Astrocyte (in vitro differentiated cells and primary cell): ENCODE results near the gene CLMP.

Experiments used
- EZH2 ChIP-seq: IDR thresholded peaks from 2 replicates; pipeline ENCODE4 v1.6.1; 2012; ENCODE audit warnings: mild to moderate bottlenecking, low read length, inconsistent platforms; ENCODE audit not compliant: insufficient read depth
- TF ChIP-seq, protein P1 (sequence below): IDR thresholded peaks from 2 replicates; pipeline ENCODE4 v1.5.1; 2011; ENCODE audit warnings: low read depth, mild to moderate bottlenecking, inconsistent platforms, low read length, moderate library complexity; ENCODE audit not compliant: insufficient read depth

GRCh38 chr11:123219066-123219690 is 24.1 kb upstream of the CLMP start:
- TF ChIP-seq, protein P1, sequence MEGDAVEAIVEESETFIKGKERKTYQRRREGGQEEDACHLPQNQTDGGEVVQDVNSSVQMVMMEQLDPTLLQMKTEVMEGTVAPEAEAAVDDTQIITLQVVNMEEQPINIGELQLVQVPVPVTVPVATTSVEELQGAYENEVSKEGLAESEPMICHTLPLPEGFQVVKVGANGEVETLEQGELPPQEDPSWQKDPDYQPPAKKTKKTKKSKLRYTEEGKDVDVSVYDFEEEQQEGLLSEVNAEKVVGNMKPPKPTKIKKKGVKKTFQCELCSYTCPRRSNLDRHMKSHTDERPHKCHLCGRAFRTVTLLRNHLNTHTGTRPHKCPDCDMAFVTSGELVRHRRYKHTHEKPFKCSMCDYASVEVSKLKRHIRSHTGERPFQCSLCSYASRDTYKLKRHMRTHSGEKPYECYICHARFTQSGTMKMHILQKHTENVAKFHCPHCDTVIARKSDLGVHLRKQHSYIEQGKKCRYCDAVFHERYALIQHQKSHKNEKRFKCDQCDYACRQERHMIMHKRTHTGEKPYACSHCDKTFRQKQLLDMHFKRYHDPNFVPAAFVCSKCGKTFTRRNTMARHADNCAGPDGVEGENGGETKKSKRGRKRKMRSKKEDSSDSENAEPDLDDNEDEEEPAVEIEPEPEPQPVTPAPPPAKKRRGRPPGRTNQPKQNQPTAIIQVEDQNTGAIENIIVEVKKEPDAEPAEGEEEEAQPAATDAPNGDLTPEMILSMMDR = no peak
- TF ChIP-seq EZH2 = no peak
